HT1080 (cell line): Measurements from ENCODE around the gene INS. TPM values are rescaled to one million over a fixed set of nuclear protein-coding genes. Genes with fewer than 3 reads are reported as not detected.
"Not testable (repeated sequence)": the region's sequence is repeated elsewhere in the genome, so short reads cannot be mapped to it uniquely, and the experiment has no call there.

Source experiments
- DNase-seq: peaks from one replicate; pipeline ENCODE4 v3.0.0-alpha.2; 2015; ENCODE audit warnings: low read depth
- total RNA-seq: library from RNA; depleted of rRNA; stranded (reverse); fragments of >200 nt; shearing (Covaris generic); gene quantifications from 2 replicates; pipeline ENCODE4 v1.2.3, GENCODE V29; 2014

INS gene
- total RNA-seq, 1 experiment from 2014 or later, result not detected

GRCh38 chr11:2134022-2135010 is 26.7 kb downstream of the INS start:
- DNase-seq, result no peak

- no peak for DNase-seq
Observed at GRCh38 chr11:2133241-2134021, 27.6 kb downstream of the INS start.

GRCh38 chr11:2132874-2133240 is 28.2 kb downstream of the INS start:
- no peak for DNase-seq

- DNase-seq, result no peak
Observed at GRCh38 chr11:2132246-2132645, 28.8 kb downstream of the INS start.

GRCh38 chr11:2131371-2132236 is 29.4 kb downstream of the INS start:
- DNase-seq, result no peak

- no peak for DNase-seq
Observed at GRCh38 chr11:2130881-2131352, 30.1 kb downstream of the INS start.

DNA sequence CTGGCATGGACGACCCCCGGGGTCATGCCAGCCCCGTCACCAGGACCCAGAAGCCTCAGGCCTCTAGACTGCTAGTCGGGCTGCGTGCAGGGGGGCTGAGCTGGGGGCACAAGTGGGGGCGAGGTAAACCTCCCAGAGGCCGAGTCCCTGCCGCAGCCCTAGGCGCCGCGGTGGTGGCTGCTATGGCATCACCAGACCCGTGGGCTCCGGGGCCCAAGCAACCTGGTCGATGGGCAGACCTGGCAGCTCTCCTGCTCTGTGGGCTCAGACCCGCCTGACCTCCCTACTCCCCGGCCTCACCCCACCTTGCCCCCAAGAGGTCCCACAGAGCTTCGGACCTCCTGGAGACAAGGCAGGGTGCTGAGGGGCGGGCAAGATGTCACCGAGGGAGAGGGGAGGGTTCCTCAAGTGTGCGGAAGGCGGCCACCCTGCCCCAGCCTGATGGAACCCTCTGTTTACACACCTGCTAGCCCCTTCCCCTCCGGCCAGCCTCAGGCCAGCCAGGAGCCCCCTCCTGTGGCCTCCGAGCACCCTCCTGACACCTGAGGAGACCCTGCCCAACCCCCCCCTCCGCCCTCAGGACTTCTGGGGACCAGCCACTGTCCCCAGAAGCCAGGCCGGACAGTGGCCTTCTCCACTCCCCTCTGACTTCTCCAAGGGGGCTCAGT is 31.2 kb downstream of the INS start:
- DNase-seq, result no peak

DNA sequence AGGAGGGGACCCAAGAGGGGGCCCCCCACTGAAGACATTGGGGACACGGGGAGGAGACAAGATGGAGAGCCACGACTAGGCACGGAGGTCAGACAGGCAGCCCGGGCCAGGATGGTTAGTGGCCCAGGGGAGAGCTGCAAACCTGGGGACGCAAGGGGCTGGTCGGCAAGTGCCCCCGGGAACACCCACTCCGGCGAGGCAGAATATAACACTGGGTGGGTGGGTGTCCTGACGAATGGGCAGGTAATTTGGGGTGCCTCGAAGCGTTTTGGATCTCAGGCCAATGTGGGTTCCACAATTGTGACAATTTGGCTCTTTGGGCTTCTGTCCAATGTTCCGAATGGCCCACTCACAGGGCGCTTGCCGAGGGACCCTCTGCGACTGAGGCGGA is 31.7 kb downstream of the INS start:
- no peak for DNase-seq

- DNase-seq, result no peak
Observed at GRCh38 chr11:2128511-2129307, 32.3 kb downstream of the INS start.

DNA sequence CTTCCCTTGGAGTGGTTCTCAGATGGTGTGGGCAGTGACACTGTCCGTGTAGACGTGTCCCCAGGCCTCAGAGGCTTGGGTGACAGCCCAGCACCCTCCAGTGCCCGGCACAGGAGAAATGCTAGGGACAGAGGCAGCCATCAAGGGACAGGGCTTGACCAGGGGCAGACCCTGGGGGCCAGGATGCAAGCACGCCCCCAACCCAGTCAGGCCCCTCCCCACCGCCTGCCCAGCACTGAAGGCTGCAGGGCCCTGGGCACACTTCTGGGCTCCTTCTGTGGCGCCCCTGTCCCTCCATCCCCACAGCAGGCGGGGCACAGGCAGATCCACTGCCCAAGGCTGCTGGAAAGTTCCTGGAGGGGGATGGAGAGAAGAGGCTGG is 32.9 kb downstream of the INS start:
- no peak for DNase-seq

- no peak for DNase-seq
Observed at GRCh38 chr11:2127482-2128129, 33.4 kb downstream of the INS start.

- DNase-seq, result no peak
Observed at GRCh38 chr11:2126520-2127085, 34.4 kb downstream of the INS start.

DNA sequence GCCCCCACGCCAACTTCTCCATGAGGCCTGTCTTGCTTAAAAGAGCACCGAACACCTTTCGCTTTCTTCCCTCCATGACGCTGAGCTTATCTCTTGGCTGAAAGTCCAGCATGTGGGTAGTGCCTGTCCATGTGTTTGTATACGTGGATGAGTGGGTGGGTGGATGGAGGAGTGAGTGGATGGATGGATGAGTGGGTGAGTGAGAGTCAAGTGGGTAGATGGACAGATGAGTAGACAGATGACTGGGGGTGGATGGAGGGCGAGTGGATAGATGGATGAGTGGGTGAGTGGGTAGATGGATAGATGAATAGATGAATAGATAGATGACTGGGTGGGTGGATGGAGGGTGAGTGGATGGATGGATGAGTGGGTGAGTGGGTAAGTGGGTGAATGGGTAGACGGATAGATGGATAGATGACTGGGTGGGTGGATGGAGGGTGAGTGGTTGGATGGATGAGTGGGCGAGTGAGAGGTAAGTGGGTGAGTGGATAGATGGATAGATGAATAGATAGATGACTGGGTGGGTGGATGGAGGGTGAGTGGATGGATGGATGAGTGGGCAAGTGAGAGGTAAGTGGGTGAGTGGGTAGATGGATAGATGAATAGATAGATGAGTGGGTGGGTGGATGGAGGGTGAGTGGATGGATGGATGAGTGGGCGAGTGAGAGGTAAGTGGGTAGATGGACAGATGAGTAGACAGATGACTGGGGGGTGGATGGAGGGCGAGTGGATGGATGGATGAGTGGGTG is 36.1 kb downstream of the INS start:
- not testable (repeated sequence) for DNase-seq

DNA sequence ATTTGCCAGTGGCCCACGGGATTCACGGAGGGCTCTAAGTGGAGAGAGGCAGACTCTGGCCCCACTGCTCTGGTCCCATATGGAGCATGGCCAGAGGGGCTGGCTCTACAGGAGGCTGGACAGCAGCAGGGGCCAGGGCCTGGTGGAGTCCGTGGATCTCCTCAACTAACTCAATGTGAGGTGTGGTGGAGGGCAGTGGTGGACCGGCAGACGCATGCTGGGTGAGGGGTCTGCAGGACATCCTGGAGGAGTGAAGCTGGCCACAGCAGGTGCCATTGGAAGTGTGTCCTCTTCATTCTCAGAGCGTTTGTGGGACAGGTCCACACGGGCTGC is 37.4 kb downstream of the INS start:
- no peak for DNase-seq

DNA sequence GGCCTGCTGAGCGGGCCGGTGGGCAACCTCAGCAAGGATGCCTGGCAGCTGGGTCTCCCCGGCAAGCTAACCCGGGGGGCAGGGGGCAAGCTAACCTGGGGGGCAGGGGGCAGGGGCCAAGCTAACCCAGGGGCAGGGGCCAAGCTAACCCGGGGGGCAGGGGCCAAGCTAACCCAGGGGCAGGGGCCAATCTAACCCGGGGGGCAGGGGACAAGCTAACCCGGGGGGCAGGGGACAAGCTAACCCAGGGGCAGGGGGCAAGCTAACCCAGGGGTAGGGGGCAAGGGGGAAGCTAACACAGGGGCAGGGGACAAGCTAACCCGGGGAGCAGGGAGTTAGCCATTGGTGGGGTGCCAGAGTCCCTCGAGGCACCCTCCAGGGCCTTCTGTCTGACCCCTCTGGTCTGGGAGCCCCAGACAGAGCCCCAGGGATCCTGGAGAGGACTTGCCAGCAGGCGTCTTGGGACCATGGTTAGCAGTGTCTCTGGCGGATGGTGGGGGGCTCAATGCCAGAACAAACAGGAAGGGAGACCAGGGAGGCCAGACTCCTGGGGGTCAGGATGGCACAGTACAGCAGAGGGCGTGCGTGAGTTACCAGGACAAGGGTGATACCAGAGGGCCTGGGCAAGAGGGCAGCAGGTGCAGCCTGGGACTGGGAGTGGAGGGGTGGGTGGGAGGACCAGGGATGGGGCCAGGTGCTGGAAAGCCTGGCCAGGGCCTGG is 37.9 kb downstream of the INS start:
- no peak for DNase-seq

DNA sequence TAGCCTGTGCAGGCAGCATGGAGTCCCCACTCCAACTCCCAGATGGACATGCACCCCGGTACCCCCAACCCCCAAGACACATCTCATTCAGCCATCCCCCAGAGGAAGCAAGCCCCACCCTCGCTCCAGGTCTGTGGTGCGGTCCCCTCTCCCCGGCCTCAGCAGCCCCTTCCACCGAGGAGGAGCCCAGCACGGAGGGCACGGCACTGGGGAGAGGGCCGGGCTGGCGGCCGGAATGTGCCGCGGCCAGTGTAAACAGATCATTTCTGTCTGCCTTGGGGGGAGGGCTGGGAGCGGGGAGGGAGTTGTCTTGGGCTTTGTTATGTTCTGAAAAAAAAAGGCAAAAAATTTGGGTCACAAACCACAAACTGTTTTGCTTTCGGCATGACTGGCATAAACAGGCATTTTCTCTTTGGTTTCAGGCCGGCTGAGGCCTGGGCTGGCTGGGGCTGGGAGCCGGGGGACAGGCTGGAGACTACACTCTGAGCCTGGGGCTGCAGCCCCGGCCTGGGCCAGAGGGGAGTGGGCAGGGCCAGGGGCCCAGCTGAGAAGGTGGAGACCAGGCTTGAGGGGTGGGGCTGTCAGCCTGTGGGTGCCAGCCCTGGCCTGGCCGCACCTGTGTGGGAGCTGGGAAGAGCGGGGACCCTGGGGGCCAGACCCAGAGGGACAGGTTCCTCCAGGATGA is 38.6 kb downstream of the INS start:
- DNase-seq, result no peak
